NT2/D1 (cell line): ENCODE measurements around the gene LYZL1.
"Not testable (repeated sequence)": the region's sequence is repeated elsewhere in the genome, so short reads cannot be mapped to it uniquely, and the experiment has no call there.

ENCODE experiments used
- DNase-seq: peaks from one replicate; pipeline ENCODE4 v3.0.0-alpha.2; 2011; ENCODE audit warnings: low read depth, low spot score
- H3K27me3 ChIP-seq: 2 replicates; pipeline ENCODE4 v1.6.0; 2011; ENCODE audit warnings: mild to moderate bottlenecking; ENCODE audit not compliant: insufficient read length, insufficient read depth
- H3K36me3 ChIP-seq: 2 replicates; pipeline ENCODE4 v1.6.1; 2011; ENCODE audit warnings: mild to moderate bottlenecking, low read length, mixed read lengths; ENCODE audit not compliant: insufficient read depth, insufficient read length
- H3K4me1 ChIP-seq: 2 replicates; pipeline ENCODE4 v1.5.1; 2011; ENCODE audit not compliant: insufficient read depth, insufficient read length
- H3K4me3 ChIP-seq: 2 replicates; pipeline ENCODE4 v1.5.1; 2011; ENCODE audit warnings: low read depth; ENCODE audit not compliant: insufficient read length
- H3K9ac ChIP-seq: 2 replicates; pipeline ENCODE4 v1.6.0; 2011; ENCODE audit warnings: low read depth; ENCODE audit not compliant: insufficient read length
- H3K9me3 ChIP-seq: 2 replicates; pipeline ENCODE4 v1.5.1; 2011; ENCODE audit warnings: mild to moderate bottlenecking, low read length; ENCODE audit not compliant: insufficient read depth
- SUZ12 ChIP-seq: IDR thresholded peaks from 2 replicates; pipeline ENCODE4 v1.6.1; 2011; ENCODE audit not compliant: insufficient read length, insufficient read depth; ENCODE audit errors: extremely low read depth
- YY1 ChIP-seq: IDR thresholded peaks from 2 replicates; pipeline ENCODE4 v1.6.1; 2011; ENCODE audit not compliant: insufficient read length, insufficient read depth
- ZNF274 ChIP-seq: IDR thresholded peaks from 2 replicates; pipeline ENCODE4 v1.6.1; 2011; ENCODE audit warnings: mild to moderate bottlenecking, low read depth, low read length

The LYZL1 gene

GRCh38 chr10:29317423-29318021 is 28.7 kb downstream of the LYZL1 start:
- H3K9me3 ChIP-seq, result peaks cover 11% of the 10 kb centered on the region; the same call in 1 of the 2 replicates
- H3K4me1 ChIP-seq, result peaks cover 7% of the 10 kb centered on the region
- no peaks in the 10 kb centered on the region for H3K27me3 ChIP-seq
- H3K4me3 ChIP-seq, result no peak overlapping the region
- no peaks in the 10 kb centered on the region for H3K36me3 ChIP-seq
- TF ChIP-seq ZNF274 (no peak), SUZ12 (no peak), YY1 (no peak)
- H3K9ac ChIP-seq, result no peak overlapping the region
- no peak for DNase-seq

- H3K36me3 ChIP-seq, H3K9me3 ChIP-seq, H3K9ac ChIP-seq, DNase-seq, H3K27me3 ChIP-seq, H3K4me3 ChIP-seq, H3K4me1 ChIP-seq: not testable (repeated sequence)
Observed at GRCh38 chr10:29318141-29319071, 29.5 kb downstream of the LYZL1 start.

- Histone ChIP-seq H3K9me3 (0 out of 2 replicates have a peak, but pooled peaks cover under 1% of the 10 kb centered on the region), H3K36me3 (no peaks in the 10 kb centered on the region), H3K4me1 (peaks cover 8% of the 10 kb centered on the region), H3K9ac (no peak overlapping the region), H3K4me3 (no peak overlapping the region), H3K27me3 (no peaks in the 10 kb centered on the region)
- no peak for DNase-seq
- TF ChIP-seq ZNF274 (no peak), SUZ12 (no peak), YY1 (no peak)
Observed at GRCh38 chr10:29319205-29319781, 30.4 kb downstream of the LYZL1 start.

GRCh38 chr10:29320680-29321121 is 31.8 kb downstream of the LYZL1 start:
- not testable (repeated sequence) for DNase-seq, H3K9ac ChIP-seq, H3K27me3 ChIP-seq, H3K4me1 ChIP-seq, H3K36me3 ChIP-seq, H3K4me3 ChIP-seq, H3K9me3 ChIP-seq

GRCh38 chr10:29321656-29322055 is 32.8 kb downstream of the LYZL1 start:
- no peaks in the 10 kb centered on the region for H3K27me3 ChIP-seq
- H3K4me1 ChIP-seq, result peaks cover 5% of the 10 kb centered on the region
- H3K9me3 ChIP-seq, result no peaks in the 10 kb centered on the region
- H3K4me3 ChIP-seq, result no peak overlapping the region
- no peak for DNase-seq
- no peaks in the 10 kb centered on the region for H3K36me3 ChIP-seq
- no peak overlapping the region for H3K9ac ChIP-seq
- TF ChIP-seq ZNF274 (no peak), YY1 (no peak), SUZ12 (no peak)

GRCh38 chr10:29322918-29323317 is 34.0 kb downstream of the LYZL1 start:
- TF ChIP-seq SUZ12 (no peak), ZNF274 (no peak), YY1 (no peak)
- DNase-seq, result no peak
- H3K9ac ChIP-seq, result no peak overlapping the region

GRCh38 chr10:29323367-29323766 is 34.5 kb downstream of the LYZL1 start:
- H3K4me1 ChIP-seq, result peaks cover 5% of the 10 kb centered on the region
- no peak overlapping the region for H3K9ac ChIP-seq
- no peak for TF ChIP-seq SUZ12
- no peak for TF ChIP-seq ZNF274
- TF ChIP-seq YY1, result no peak
- DNase-seq, result no peak
- no peaks in the 10 kb centered on the region for H3K36me3 ChIP-seq
- H3K27me3 ChIP-seq, result no peaks in the 10 kb centered on the region
- no peak overlapping the region for H3K4me3 ChIP-seq
- no peaks in the 10 kb centered on the region for H3K9me3 ChIP-seq

More at GRCh38 chr10:29322918-29323317, 34.0 kb downstream of the LYZL1 start:
- peaks cover 5% of the 10 kb centered on the region for H3K4me1 ChIP-seq
- no peaks in the 10 kb centered on the region for H3K36me3 ChIP-seq
- H3K4me3 ChIP-seq, result no peak overlapping the region
- no peaks in the 10 kb centered on the region for H3K9me3 ChIP-seq
- no peaks in the 10 kb centered on the region for H3K27me3 ChIP-seq
